Measurements from ENCODE around the gene C17orf50.
"Not testable (repeated sequence)": the region's sequence is repeated elsewhere in the genome, so short reads cannot be mapped to it uniquely, and the experiment has no call there.

Gene C17orf50

DNA sequence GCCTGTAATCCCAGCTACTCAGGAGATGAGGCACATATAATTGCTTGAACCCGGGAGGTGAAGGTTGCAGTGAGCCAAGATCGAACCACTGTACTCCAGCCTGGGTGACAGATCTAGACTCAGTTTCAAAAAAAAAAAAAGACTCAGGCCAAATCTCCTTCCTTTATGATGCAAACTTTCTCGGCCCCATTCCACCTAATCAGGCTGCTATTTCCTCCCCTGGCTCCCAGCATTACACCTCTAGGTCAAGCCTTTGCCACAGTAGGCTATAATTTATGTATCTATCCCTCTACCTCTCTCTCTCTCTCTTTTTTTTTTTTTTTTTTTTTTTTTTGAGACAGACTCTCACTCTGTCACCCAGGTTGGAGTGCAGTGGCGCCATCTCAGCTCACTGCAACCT, 9.1 kb upstream of the C17orf50 start:
- DNase-seq (ENCODE audit: low read depth in 3 of 3, low spot score in 1 of 3) = not testable (repeated sequence)

- no peak for DNase-seq (ENCODE audit: low read depth in 3 of 3, low spot score in 1 of 3)
Observed at GRCh38 chr17:35752471-35752870, 8.2 kb upstream of the C17orf50 start.

GRCh38 chr17:35752945-35753764, 7.5 kb upstream of the C17orf50 start, which contains the start of gene GAS2L2:
GAS2L2 (minus strand) TSS chr17:35753239; CDS start chr17:35752850, 389 bp downstream.
- no peak for DNase-seq (ENCODE audit: low read depth in 3 of 3, low spot score in 1 of 3)

GRCh38 chr17:35757243-35757642, 3.4 kb upstream of the C17orf50 start:
- DNase-seq (ENCODE audit: low read depth in 3 of 3, low spot score in 1 of 3) = no peak

DNA sequence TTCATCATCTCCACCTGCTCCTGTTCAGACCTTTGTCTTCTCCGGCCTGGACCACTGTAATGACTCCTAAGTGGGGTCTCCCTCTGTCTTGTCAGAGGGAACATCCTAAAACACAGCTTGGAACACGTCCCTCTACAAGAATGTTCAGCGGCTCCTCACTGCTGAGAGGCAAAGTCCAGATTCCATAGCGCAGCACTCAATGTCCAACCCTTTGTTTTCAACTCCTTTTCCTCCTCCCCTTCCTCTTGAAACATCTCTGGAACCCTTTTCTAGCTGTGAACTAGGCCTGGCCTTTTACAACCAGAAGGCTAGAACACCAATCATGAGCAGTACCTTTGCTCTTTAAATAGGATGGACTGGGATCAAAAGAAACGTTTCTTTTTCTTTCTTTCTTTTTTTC, 914 bp downstream of the C17orf50 start:
- DNase-seq (ENCODE audit: low read depth in 3 of 3, low spot score in 1 of 3) = no peak

DNA sequence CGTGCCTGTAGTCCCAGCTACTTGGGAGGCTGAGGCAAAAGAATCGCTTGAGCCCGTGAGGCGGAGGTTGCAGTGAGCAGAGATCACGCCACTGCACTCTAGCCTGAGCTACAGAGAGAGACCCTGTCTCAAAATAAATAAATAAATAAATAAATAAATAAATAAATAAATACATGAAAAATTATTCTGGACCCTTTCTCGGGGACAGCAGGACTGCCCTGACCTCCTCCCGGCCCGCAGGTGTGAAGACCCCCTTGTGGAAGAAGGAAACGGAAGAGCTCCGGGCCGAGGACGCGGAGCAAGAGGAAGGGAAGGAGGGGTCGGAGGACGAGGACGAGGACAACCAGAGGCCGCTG, 3.1 kb downstream of the C17orf50 start:
- no peak for DNase-seq (ENCODE audit: low read depth in 3 of 3, low spot score in 1 of 3)

- peak; percentile 67 to 80 (median 71) for DNase-seq (ENCODE audit: low read depth in 3 of 3, low spot score in 1 of 3)
Observed at GRCh38 chr17:35764123-35764991, 3.7 kb downstream of the C17orf50 start.

DNA sequence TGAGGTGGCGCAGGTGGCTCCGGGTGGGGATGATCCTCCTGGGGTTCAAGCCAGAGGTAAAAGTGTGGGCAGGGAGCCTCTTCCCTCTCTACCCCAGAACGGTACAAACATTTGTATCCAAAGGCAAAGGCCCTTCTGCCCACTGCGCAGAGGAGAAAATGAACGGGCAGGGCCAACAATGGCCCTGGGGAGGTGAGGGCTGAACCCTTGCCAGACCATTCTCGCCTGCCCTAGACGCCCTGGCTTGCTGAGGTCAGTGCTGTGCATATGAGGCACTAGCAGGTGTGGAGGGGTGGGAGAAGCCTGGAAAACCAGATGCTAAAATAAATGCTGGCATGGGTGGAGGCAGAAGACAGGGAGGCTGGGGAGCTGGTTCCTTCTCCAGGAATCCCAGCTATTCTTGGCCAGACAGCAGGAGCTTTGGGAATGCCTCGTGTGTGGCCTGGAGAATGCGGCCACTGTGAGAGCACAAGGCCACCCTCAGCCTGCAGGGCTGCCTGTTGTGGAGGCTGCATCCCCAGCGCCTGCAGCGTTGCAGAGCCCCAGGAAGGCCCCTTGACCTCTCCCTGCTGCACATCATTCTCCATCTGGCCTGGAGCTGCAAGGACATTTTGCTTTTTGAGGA, 4.5 kb downstream of the C17orf50 start:
- DNase-seq (ENCODE audit: low read depth in 3 of 3, low spot score in 1 of 3) = no peak

DNA sequence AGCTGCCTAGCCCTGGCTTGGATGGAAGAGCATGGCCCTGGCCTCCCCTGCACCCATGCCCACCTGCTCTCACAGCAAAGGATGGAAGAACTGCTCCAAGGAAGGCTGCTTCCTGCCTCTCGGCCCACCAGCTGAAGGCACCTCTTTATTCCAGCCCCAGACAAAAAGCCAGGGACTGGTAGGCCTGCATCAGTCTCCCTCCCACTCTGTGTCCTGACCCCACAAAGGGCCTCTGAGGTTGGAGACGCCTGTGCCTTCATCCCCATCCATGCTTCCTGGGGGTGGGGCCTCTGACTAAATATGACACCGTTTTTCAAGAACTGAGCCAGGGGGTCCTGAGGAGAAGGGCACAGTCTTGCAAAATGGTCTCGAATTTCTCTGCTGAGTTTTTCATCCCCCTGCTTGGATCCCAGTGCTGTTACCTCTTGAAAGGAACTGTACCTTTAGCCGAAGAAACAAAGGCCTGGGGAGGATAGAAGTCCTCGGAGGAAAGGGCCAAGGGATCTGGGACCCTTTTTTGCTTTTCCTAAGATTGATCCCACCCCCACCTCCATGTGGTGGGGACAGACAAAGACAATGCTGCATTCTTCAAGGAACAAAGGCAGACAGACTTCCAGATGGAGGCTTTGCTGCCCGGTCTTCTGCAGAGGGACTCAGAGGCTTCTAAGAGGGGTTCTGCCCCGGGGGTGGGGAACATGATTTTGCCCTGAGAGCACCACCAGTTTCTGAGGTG, 5.2 kb downstream of the C17orf50 start:
- no peak for DNase-seq (ENCODE audit: low read depth in 3 of 3, low spot score in 1 of 3)

DNA sequence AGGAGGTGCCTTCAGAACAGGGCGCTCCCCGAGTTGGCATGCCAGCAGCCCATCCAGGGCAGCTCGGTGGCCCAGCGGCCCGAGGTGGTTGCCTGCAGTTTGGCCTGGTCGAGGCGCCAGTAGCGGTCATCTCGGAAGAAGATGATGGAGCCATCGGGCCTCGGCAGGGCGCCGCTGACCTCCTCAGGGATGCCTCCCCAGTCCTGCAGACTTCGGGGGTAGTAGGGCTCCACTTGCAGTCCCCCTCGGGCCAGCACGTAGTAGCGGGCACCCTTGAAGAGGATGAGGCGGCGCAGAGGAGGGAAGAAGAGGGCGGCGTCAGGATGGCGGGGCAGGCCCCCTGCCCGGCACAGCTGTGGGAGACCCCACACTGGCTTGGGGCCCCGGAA, 5.8 kb downstream of the C17orf50 start:
- DNase-seq (ENCODE audit: low read depth in 3 of 3, low spot score in 1 of 3) = no peak

DNA sequence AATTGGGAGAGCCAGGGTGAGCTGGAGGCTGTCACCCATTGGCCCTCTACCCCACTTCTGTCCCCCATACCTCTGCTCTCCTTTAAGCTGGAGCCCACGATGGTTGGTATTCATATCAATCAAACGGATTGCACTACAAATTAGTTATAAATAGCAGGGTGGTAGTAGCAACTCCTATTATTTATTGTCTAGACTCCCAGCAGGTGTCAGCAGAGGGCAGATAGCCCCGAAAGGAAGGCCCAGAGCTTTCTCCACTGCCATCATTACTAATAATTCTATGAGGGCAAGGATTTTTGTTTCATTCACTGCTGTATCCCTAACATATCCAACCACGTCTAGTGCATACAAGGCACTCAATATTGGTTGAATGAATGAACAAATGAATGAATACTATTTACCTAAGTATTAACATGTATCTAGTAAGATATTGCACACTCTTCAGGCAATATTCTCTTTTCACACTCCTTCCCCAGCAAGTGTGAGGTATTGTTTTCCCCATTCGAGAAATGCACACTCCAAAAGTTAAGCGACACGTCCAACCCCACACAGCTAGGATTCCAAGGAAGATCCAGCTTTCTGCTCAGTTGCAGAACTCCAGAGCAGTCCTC, 6.3 kb downstream of the C17orf50 start:
- DNase-seq (ENCODE audit: low read depth in 3 of 3, low spot score in 1 of 3) = no peak

- no peak for DNase-seq (ENCODE audit: low read depth in 3 of 3, low spot score in 1 of 3)
Observed at GRCh38 chr17:35768797-35769196, 8.1 kb downstream of the C17orf50 start.

DNA sequence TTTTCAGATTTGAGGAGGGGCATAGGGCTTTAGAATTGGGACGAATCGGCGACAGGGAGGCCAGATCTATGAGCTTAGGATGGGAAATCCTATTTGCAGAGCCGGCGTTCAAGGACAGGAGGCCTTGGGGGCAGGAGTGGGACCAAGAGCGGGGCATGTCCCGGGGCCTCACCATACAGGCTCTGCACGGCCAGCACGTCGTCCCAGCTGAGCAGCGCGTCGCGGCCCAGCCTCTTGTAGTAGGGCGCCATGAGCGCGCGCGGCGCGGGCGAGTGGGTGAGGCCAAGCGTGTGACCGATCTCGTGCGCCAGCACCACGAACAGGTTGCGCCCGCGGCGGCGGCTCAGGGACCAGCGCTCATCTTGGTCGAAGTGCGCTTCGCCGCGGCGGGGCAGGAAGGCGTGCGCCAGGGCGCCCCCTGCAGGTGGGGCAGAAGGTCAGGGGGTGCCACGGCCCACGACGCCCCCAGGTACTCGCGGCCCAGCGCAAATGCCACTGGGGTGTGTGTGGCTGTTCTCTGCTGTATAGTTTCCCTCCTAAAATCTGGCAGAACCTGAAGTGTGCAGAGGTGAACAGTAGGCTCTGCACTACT, 9.3 kb downstream of the C17orf50 start:
- DNase-seq (ENCODE audit: low read depth in 3 of 3, low spot score in 1 of 3) = no peak

GRCh38 chr17:35773129-35773528, 12.4 kb downstream of the C17orf50 start:
- DNase-seq (ENCODE audit: low read depth in 3 of 3, low spot score in 1 of 3) = no peak

- no peak for DNase-seq (ENCODE audit: low read depth in 3 of 3, low spot score in 1 of 3)
Observed at GRCh38 chr17:35773679-35774425, 13.2 kb downstream of the C17orf50 start.

DNA sequence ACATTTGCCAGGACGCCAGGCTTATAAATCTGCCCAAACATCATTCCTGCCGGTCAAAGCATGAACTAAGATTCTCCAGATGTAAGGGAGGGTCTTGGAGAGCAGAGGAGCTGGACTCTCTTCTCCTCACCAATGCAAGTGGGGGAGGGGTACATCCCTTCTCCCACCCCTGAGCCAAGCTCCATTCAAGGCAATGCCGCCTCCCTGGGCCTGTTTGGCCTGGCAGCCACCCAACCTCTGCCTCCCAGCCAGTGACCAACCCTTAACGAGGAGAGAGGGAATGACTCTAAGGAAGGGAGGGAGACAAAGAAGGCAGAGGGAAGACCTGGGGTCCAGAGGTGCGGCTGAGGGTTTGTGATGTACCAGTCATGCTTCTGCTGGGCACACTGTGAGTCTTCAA, 13.8 kb downstream of the C17orf50 start:
- DNase-seq (ENCODE audit: low read depth in 3 of 3, low spot score in 1 of 3) = no peak

GRCh38 chr17:35775039-35775438, 14.4 kb downstream of the C17orf50 start:
- DNase-seq (ENCODE audit: low read depth in 3 of 3, low spot score in 1 of 3) = no peak

- DNase-seq (ENCODE audit: low read depth in 3 of 3, low spot score in 1 of 3) = no peak
Observed at GRCh38 chr17:35775583-35775982, 14.9 kb downstream of the C17orf50 start.

GRCh38 chr17:35778641-35779196, 18.0 kb downstream of the C17orf50 start:
- no peak for DNase-seq (ENCODE audit: low read depth in 3 of 3, low spot score in 1 of 3)
